ENCODE results near the gene LMTK3.

- TF ChIP-seq RAD51 (IDR thresholded peaks at IDR 0.05; ENCODE audit: borderline replicate concordance) (no peak), NR2F2 (IDR thresholded peaks at IDR 0.05; ENCODE audit: borderline replicate concordance, low read depth) (no peak), IRF1 (CRISPR knock-in tag; IDR thresholded peaks at IDR 0.05; ENCODE audit: low read depth) (no peak), REST (IDR thresholded peaks at IDR 0.05; ENCODE audit: borderline replicate concordance in 1 of 2, low read depth in 1 of 2, low read length in 2 of 2) (no peak), HNF4A (CRISPR knock-in tag; IDR thresholded peaks at IDR 0.05) (no peak), PAXIP1 (CRISPR knock-in tag; conservative IDR thresholded peaks at IDR 0.05) (no peak), MYC (CRISPR knock-in tag; IDR thresholded peaks at IDR 0.05; ENCODE audit: borderline replicate concordance) (no peak), POLR2A (IDR thresholded peaks at IDR 0.05; ENCODE audit: insufficient read depth in 1 of 2, low read depth in 2 of 2, low read length in 2 of 2) (no peak), E2F1 (CRISPR knock-in tag; IDR thresholded peaks at IDR 0.05) (no peak), HMGXB3 (CRISPR knock-in tag; IDR thresholded peaks at IDR 0.05; ENCODE audit: borderline replicate concordance) (no peak), RNF2 (conservative IDR thresholded peaks at IDR 0.05; ENCODE audit: low read depth) (no peak), POLR2AphosphoS5 (IDR thresholded peaks at IDR 0.05; ENCODE audit: low read depth, low read length) (no peak)
Observed at GRCh38 chr19:48448563-48448962, 63.1 kb downstream of the LMTK3 start.

Data from HepG2 (cell line).